Measurements from ENCODE around the gene FBL.

The FBL gene

GRCh38 chr19:39871886-39872866 is 26.0 kb upstream of the FBL start:
- Histone ChIP-seq H3K4me3 (ENCODE audit: low read length) (no peak overlapping the region), H3K27ac (ENCODE audit: low read depth, low read length) (no peak overlapping the region), H3K4me1 (ENCODE audit: control insufficient read depth, insufficient read depth, low read length) (no peaks in the 10 kb centered on the region), H3K9ac (ENCODE audit: low read length) (no peak overlapping the region), H3K36me3 (ENCODE audit: control insufficient read depth, insufficient read depth, low read length) (no peaks in the 10 kb centered on the region), H3K27me3 (ENCODE audit: control insufficient read depth, insufficient read depth, low read length) (no peaks in the 10 kb centered on the region)

- H3K27ac ChIP-seq (ENCODE audit: low read depth, low read length): no peak overlapping the region
- H3K4me1 ChIP-seq (ENCODE audit: control insufficient read depth, insufficient read depth, low read length): no peaks in the 10 kb centered on the region
- H3K27me3 ChIP-seq (ENCODE audit: control insufficient read depth, insufficient read depth, low read length): no peaks in the 10 kb centered on the region
- no peak overlapping the region for H3K9ac ChIP-seq (ENCODE audit: low read length)
- no peak overlapping the region for H3K4me3 ChIP-seq (ENCODE audit: low read length)
- no peaks in the 10 kb centered on the region for H3K36me3 ChIP-seq (ENCODE audit: control insufficient read depth, insufficient read depth, low read length)
Measured at GRCh38 chr19:39871362-39871761, 25.2 kb upstream of the FBL start.

- Histone ChIP-seq H3K27me3 (ENCODE audit: control insufficient read depth, insufficient read depth, low read length) (no peaks in the 10 kb centered on the region), H3K4me3 (ENCODE audit: low read length) (no peak overlapping the region), H3K27ac (ENCODE audit: low read depth, low read length) (no peak overlapping the region), H3K4me1 (ENCODE audit: control insufficient read depth, insufficient read depth, low read length) (no peaks in the 10 kb centered on the region), H3K36me3 (ENCODE audit: control insufficient read depth, insufficient read depth, low read length) (no peaks in the 10 kb centered on the region), H3K9ac (ENCODE audit: low read length) (no peak overlapping the region)
Measured at GRCh38 chr19:39870171-39870971, 24.2 kb upstream of the FBL start.

- Histone ChIP-seq H3K4me1 (ENCODE audit: control insufficient read depth, insufficient read depth, low read length) (no peaks in the 10 kb centered on the region), H3K27me3 (ENCODE audit: control insufficient read depth, insufficient read depth, low read length) (no peaks in the 10 kb centered on the region), H3K27ac (ENCODE audit: low read depth, low read length) (no peak overlapping the region), H3K9ac (ENCODE audit: low read length) (no peak overlapping the region), H3K4me3 (ENCODE audit: low read length) (no peak overlapping the region), H3K36me3 (ENCODE audit: control insufficient read depth, insufficient read depth, low read length) (no peaks in the 10 kb centered on the region)
Measured at GRCh38 chr19:39867952-39868351, 21.8 kb upstream of the FBL start.

- Histone ChIP-seq H3K9ac (ENCODE audit: low read length) (no peak overlapping the region), H3K4me1 (ENCODE audit: control insufficient read depth, insufficient read depth, low read length) (no peaks in the 10 kb centered on the region), H3K27ac (ENCODE audit: low read depth, low read length) (no peak overlapping the region), H3K27me3 (ENCODE audit: control insufficient read depth, insufficient read depth, low read length) (no peaks in the 10 kb centered on the region), H3K4me3 (ENCODE audit: low read length) (no peak overlapping the region), H3K36me3 (ENCODE audit: control insufficient read depth, insufficient read depth, low read length) (no peaks in the 10 kb centered on the region)
Measured at GRCh38 chr19:39867133-39867532, 21.0 kb upstream of the FBL start.

- H3K9ac ChIP-seq (ENCODE audit: low read length): no peak overlapping the region
- H3K36me3 ChIP-seq (ENCODE audit: control insufficient read depth, insufficient read depth, low read length): no peaks in the 10 kb centered on the region
- no peaks in the 10 kb centered on the region for H3K4me1 ChIP-seq (ENCODE audit: control insufficient read depth, insufficient read depth, low read length)
- H3K27me3 ChIP-seq (ENCODE audit: control insufficient read depth, insufficient read depth, low read length): no peaks in the 10 kb centered on the region
- H3K27ac ChIP-seq (ENCODE audit: low read depth, low read length): no peak overlapping the region
- H3K4me3 ChIP-seq (ENCODE audit: low read length): no peak overlapping the region
Measured at GRCh38 chr19:39865953-39866352, 19.8 kb upstream of the FBL start.

- Histone ChIP-seq H3K4me3 (ENCODE audit: low read length) (no peak overlapping the region), H3K4me1 (ENCODE audit: control insufficient read depth, insufficient read depth, low read length) (no peaks in the 10 kb centered on the region), H3K9ac (ENCODE audit: low read length) (no peak overlapping the region), H3K36me3 (ENCODE audit: control insufficient read depth, insufficient read depth, low read length) (no peaks in the 10 kb centered on the region), H3K27ac (ENCODE audit: low read depth, low read length) (no peak overlapping the region), H3K27me3 (ENCODE audit: control insufficient read depth, insufficient read depth, low read length) (no peaks in the 10 kb centered on the region)
Measured at GRCh38 chr19:39865186-39865585, 19.0 kb upstream of the FBL start.

- Histone ChIP-seq H3K9ac (ENCODE audit: low read length) (no peak overlapping the region), H3K4me3 (ENCODE audit: low read length) (no peak overlapping the region), H3K4me1 (ENCODE audit: control insufficient read depth, insufficient read depth, low read length) (no peaks in the 10 kb centered on the region), H3K36me3 (ENCODE audit: control insufficient read depth, insufficient read depth, low read length) (no peaks in the 10 kb centered on the region), H3K27me3 (ENCODE audit: control insufficient read depth, insufficient read depth, low read length) (no peaks in the 10 kb centered on the region), H3K27ac (ENCODE audit: low read depth, low read length) (no peak overlapping the region)
Measured at GRCh38 chr19:39864118-39864517, 17.9 kb upstream of the FBL start.

- no peaks in the 10 kb centered on the region for H3K27me3 ChIP-seq (ENCODE audit: control insufficient read depth, insufficient read depth, low read length)
- H3K4me1 ChIP-seq (ENCODE audit: control insufficient read depth, insufficient read depth, low read length): no peaks in the 10 kb centered on the region
- no peaks in the 10 kb centered on the region for H3K36me3 ChIP-seq (ENCODE audit: control insufficient read depth, insufficient read depth, low read length)
- H3K27ac ChIP-seq (ENCODE audit: low read depth, low read length): no peak overlapping the region
- H3K9ac ChIP-seq (ENCODE audit: low read length): no peak overlapping the region
- no peak overlapping the region for H3K4me3 ChIP-seq (ENCODE audit: low read length)
Measured at GRCh38 chr19:39858541-39858940, 12.4 kb upstream of the FBL start.

GRCh38 chr19:39852882-39853281 is 6.7 kb upstream of the FBL start:
- H3K27ac ChIP-seq (ENCODE audit: low read depth, low read length): no peak overlapping the region
- H3K4me1 ChIP-seq (ENCODE audit: control insufficient read depth, insufficient read depth, low read length): no peaks in the 10 kb centered on the region
- no peaks in the 10 kb centered on the region for H3K27me3 ChIP-seq (ENCODE audit: control insufficient read depth, insufficient read depth, low read length)
- no peak overlapping the region for H3K9ac ChIP-seq (ENCODE audit: low read length)
- H3K4me3 ChIP-seq (ENCODE audit: low read length): no peak overlapping the region
- H3K36me3 ChIP-seq (ENCODE audit: control insufficient read depth, insufficient read depth, low read length): no peaks in the 10 kb centered on the region

- H3K27ac ChIP-seq (ENCODE audit: low read depth, low read length): no peak overlapping the region
Measured at GRCh38 chr19:39850892-39851291, 4.7 kb upstream of the FBL start.

GRCh38 chr19:39848392-39848791 is 2.2 kb upstream of the FBL start:
- H3K4me3 ChIP-seq (ENCODE audit: low read length): no peak overlapping the region
- no peaks in the 10 kb centered on the region for H3K27me3 ChIP-seq (ENCODE audit: control insufficient read depth, insufficient read depth, low read length)
- peaks cover 11% of the 10 kb centered on the region for H3K4me1 ChIP-seq (ENCODE audit: control insufficient read depth, insufficient read depth, low read length)
- no peak overlapping the region for H3K9ac ChIP-seq (ENCODE audit: low read length)
- no peak overlapping the region for H3K27ac ChIP-seq (ENCODE audit: low read depth, low read length)
- H3K36me3 ChIP-seq (ENCODE audit: control insufficient read depth, insufficient read depth, low read length): no peaks in the 10 kb centered on the region

More at GRCh38 chr19:39850892-39851291, 4.7 kb upstream of the FBL start:
- Histone ChIP-seq H3K36me3 (ENCODE audit: control insufficient read depth, insufficient read depth, low read length) (no peaks in the 10 kb centered on the region), H3K9ac (ENCODE audit: low read length) (no peak overlapping the region), H3K27me3 (ENCODE audit: control insufficient read depth, insufficient read depth, low read length) (no peaks in the 10 kb centered on the region), H3K4me1 (ENCODE audit: control insufficient read depth, insufficient read depth, low read length) (no peaks in the 10 kb centered on the region), H3K4me3 (ENCODE audit: low read length) (no peak overlapping the region)
